ENCODE measurements around the gene PSTPIP1.

The PSTPIP1 gene

GRCh38 chr15:77037388-77038209 is 42.7 kb downstream of the PSTPIP1 start:
- no peak for TF ChIP-seq ZFX (IDR thresholded peaks at IDR 0.05; ENCODE audit: borderline replicate concordance)
- TF ChIP-seq CTCF (IDR thresholded peaks at IDR 0.05), result no peak
- no peak overlapping the region for H3K27ac ChIP-seq

GRCh38 chr15:77038312-77039216 is 43.6 kb downstream of the PSTPIP1 start:
- TF ChIP-seq CTCF (IDR thresholded peaks at IDR 0.05), result no peak
- TF ChIP-seq ZFX (IDR thresholded peaks at IDR 0.05; ENCODE audit: borderline replicate concordance), result no peak
- H3K27ac ChIP-seq, result no peak overlapping the region

- no peak overlapping the region for H3K27ac ChIP-seq
- TF ChIP-seq CTCF (IDR thresholded peaks at IDR 0.05) (no peak), ZFX (IDR thresholded peaks at IDR 0.05; ENCODE audit: borderline replicate concordance) (no peak)
Measured at GRCh38 chr15:77039217-77039533, 44.2 kb downstream of the PSTPIP1 start.

- H3K27ac ChIP-seq, result no peak overlapping the region
- TF ChIP-seq CTCF (IDR thresholded peaks at IDR 0.05) (no peak), ZFX (IDR thresholded peaks at IDR 0.05; ENCODE audit: borderline replicate concordance) (no peak)
Measured at GRCh38 chr15:77039848-77040247, 44.9 kb downstream of the PSTPIP1 start.

- H3K27ac ChIP-seq, result no peak overlapping the region
- TF ChIP-seq CTCF (IDR thresholded peaks at IDR 0.05) (no peak), ZFX (IDR thresholded peaks at IDR 0.05; ENCODE audit: borderline replicate concordance) (no peak)
Measured at GRCh38 chr15:77040673-77041072, 45.7 kb downstream of the PSTPIP1 start.

GRCh38 chr15:77042245-77042919 is 47.5 kb downstream of the PSTPIP1 start:
- no peak overlapping the region for H3K27ac ChIP-seq
- TF ChIP-seq ZFX (IDR thresholded peaks at IDR 0.05; ENCODE audit: borderline replicate concordance) (no peak), CTCF (IDR thresholded peaks at IDR 0.05) (no peak)
